Panc1 (cell line): Measurements from ENCODE around the gene ZNF32.

Source experiments
- CTCF ChIP-seq: fragments of 450-650 bp; IDR thresholded peaks from 2 replicates; pipeline ENCODE4 v1.5.1; 2017; ENCODE audit warnings: mild to moderate bottlenecking
- POLR2AphosphoS5 ChIP-seq: IDR thresholded peaks from 2 replicates; pipeline ENCODE4 v1.6.1; 2012; ENCODE audit warnings: mild to moderate bottlenecking, low read depth, low read length, moderate library complexity
- TF ChIP-seq, protein P1 (sequence below), 2 experiments: IDR thresholded peaks; 2 replicates each; pipeline ENCODE4 v1.6.1; 2011 to 2012; ENCODE audit warnings: low read depth in 2 of 2, control low read depth in 1 of 2, low read length in 1 of 2, mild to moderate bottlenecking in 1 of 2, moderate library complexity in 1 of 2; ENCODE audit not compliant: insufficient read depth in 1 of 2

DNA sequence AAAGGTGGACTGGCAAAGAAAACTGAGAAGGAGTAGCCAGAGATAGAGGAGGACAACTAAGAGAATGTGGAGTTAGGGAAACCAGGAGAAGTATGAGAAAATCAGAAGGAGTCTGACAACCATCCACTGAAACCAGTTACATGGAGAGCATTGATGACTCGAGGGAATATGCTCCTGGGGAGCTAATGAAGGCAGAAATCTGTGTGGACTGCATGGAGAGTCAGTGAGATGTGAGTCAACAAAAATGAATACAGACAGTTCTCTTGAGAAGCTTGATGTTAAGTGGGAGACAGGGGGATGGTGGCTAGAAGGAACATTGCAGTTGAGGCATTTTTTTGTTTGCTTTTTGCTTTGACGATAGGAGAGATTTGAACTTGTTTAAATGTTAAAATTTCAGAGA, 34.3 kb upstream of the ZNF32 start:
- TF ChIP-seq CTCF (no peak), POLR2AphosphoS5 (no peak)
- TF ChIP-seq, protein P1, sequence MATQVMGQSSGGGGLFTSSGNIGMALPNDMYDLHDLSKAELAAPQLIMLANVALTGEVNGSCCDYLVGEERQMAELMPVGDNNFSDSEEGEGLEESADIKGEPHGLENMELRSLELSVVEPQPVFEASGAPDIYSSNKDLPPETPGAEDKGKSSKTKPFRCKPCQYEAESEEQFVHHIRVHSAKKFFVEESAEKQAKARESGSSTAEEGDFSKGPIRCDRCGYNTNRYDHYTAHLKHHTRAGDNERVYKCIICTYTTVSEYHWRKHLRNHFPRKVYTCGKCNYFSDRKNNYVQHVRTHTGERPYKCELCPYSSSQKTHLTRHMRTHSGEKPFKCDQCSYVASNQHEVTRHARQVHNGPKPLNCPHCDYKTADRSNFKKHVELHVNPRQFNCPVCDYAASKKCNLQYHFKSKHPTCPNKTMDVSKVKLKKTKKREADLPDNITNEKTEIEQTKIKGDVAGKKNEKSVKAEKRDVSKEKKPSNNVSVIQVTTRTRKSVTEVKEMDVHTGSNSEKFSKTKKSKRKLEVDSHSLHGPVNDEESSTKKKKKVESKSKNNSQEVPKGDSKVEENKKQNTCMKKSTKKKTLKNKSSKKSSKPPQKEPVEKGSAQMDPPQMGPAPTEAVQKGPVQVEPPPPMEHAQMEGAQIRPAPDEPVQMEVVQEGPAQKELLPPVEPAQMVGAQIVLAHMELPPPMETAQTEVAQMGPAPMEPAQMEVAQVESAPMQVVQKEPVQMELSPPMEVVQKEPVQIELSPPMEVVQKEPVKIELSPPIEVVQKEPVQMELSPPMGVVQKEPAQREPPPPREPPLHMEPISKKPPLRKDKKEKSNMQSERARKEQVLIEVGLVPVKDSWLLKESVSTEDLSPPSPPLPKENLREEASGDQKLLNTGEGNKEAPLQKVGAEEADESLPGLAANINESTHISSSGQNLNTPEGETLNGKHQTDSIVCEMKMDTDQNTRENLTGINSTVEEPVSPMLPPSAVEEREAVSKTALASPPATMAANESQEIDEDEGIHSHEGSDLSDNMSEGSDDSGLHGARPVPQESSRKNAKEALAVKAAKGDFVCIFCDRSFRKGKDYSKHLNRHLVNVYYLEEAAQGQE (IDR thresholded peaks at IDR 0.05; ENCODE audit: insufficient read depth in 1 of 2, low read depth in 2 of 2, low read length in 1 of 2): no peak
